ENCODE measurements around the gene CPNE1.

GRCh38 chr20:35578469-35578868 is 86.2 kb downstream of the CPNE1 start:
- no peak for TF ChIP-seq CTCF (conservative IDR thresholded peaks at IDR 0.05 in 1 of 2, IDR thresholded peaks at IDR 0.05 in 1 of 2; ENCODE audit: low read depth in 1 of 2, low read length in 2 of 2)
- TF ChIP-seq EZH2 (IDR thresholded peaks at IDR 0.05; ENCODE audit: low read length, missing control alignments), result no peak

Measured in fibroblast of lung (primary cell).